Fibroblast of skin of right biceps (primary cell): Measurements from ENCODE around the gene RGS7.
"Not testable (repeated sequence)": the region's sequence is repeated elsewhere in the genome, so short reads cannot be mapped to it uniquely, and the experiment has no call there.

Source experiments
- DNase-seq: peaks from one replicate; pipeline ENCODE4 v3.0.0-alpha.2; 2013

Gene RGS7

DNA sequence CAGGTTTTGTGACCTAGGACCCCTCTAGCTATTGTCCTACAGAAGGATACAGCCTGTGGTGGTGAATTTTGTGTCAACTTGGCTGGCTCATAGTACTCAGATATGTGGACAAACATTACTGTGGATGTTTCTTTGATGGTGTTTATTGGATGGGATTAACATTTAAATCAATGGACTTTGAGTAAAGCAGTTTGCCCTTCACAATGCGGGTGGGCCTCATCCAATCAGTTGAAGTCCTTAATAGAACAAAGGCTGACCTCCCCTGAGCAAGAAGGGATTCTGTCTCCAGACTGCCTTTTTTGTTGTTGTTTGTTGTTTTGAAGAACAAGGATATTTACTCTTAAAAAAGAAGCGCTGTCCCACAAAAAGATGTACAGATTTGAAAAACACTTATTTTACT, 535.1 kb downstream of the RGS7 start:
- no peak for DNase-seq

GRCh38 chr1:240820816-240821215, 536.2 kb downstream of the RGS7 start:
- DNase-seq, result no peak

- DNase-seq, result no peak
These were observed 540.5 kb downstream of the RGS7 start for GRCh38 chr1:240816472-240816871.

DNA sequence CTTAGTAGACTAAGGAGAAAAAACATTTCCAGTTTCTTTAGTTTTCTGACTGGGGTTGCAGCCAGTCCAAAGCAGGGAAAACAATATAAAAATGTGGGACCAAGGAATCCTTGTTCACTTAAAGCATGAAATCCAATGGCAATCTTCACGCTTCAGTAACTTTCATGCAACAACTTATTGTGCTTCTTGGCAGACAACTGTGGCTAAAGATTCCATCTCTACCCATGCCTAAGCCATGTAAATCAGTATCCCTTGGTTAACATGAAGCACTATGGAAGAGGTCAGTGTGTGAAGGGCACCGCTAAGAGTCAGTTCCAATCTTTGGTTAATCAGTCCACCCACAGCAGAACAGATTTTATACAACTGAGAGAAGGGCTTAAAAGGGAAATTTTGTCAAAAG, 543.3 kb downstream of the RGS7 start:
- DNase-seq, result no peak

DNA sequence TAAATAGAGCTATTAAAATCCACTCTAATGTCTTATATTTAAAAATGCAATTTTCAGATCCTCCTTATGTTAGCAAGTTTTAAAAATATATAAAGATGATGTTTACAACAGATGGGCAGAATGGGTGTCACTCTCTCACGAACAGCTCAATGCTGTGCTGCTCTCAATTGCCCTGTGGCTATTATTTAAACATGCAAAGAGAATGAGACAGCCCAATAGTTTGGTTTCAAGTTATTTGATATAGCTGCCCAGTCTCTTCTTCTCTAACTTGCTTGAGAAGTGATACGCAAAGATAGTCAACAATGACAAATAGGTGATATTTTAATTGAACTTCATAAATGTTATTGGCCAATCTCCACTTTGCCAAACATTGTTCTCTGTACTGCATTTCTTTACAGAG, 545.7 kb downstream of the RGS7 start:
- no peak for DNase-seq

DNA sequence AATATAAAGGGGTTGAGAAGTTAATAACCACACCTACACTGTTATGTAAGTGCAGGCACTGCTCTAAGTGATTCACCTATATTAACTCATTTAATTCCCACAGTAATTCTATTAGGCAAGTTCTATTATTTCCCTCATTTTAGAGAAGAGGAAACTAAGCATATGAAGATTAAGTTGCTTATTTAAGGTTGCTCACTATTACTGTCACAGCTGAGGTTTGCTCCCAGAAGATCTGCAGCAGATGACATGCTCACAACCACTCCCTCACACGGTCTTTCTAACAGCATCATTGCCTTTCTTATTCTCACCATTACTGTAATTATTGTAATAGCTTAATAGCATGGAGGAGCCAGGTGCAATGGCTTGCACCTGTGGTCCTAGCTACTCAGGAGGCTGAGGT, 548.6 kb downstream of the RGS7 start:
- DNase-seq, result no peak

DNA sequence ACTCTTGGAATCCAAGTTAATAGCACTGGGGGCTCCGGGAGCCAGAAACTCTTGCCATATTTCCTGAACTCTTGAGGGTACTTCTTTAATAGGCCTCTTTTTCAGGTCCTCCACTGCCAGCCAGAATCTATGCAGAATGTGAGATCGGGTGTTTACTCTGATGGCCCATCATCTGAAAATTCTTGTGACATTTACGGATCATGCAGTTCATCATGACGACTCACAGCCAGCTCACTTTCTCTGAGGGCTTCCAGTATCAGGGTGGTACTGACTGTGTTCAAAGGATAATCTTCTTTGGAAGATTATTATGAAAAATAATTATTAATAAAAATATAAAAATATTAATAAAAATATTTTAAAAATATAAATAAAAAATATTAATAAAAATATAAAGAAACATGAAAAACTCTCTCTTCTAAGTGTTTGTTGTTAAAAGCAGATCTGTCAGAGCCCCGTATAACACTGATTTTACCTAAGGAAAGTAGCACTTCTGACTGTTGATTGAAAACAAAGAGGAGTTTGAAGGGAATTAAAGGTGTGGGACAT, 550.7 kb downstream of the RGS7 start:
- DNase-seq, result peak; percentile 41

DNA sequence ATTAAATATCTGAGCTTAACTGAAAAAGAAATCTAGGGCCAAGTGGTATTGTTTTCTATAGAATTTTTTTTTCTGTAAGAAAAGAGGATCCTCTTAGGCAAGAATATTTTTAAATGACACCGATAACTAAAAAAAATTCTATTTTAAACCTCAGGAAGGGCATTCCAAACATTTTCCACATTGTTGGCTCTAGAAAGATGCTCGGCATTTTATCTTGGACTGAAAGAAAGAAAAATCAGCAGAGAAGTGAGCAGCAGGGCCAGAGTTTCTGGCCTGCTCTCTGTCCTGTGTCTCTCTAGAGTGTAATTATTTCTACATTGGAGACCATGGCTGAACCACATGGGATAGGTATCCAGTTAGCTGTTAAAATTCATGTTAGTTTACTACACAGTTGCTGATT, 552.5 kb downstream of the RGS7 start:
- peak; percentile 70 for DNase-seq

DNA sequence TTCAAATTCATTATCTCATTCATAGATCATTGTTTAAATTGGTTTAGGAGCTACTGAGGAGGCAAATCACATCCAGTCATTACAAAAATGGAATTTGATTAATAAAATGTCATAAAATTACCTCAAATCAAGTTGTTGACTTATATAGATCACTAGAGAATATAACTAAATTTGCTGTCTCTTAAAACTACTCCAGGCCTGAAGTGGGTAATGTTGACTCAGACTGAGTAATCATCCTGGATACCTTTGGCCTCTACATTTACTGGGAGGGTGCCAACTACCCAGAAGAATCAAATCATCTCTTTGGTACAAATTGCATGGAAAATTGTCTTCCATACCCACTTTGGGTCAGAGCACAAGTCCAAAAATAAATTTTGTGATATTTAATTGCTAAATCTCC, 553.9 kb downstream of the RGS7 start:
- DNase-seq, result peak; percentile 75

- DNase-seq, result no peak
These were observed 554.7 kb downstream of the RGS7 start for GRCh38 chr1:240802271-240802670.

DNA sequence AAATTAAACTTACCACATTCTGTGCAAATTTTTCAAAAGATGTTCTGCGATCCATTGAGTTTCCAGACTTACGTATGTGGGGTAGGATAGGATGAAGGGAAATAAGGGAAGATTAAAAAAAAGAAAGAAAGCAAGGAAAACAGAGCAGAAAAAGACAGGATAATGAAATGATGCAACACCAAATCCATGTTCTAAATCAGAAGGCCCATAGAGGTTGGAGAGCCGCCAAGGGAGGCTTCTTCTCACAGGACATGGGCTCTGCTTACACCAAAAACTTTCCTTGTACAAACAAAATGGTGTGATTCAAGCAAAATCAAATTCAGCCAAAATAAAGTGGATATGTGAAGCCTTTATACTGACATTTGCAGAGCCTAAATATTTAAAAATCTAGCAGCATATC, 555.6 kb downstream of the RGS7 start:
- DNase-seq, result peak; percentile 65

GRCh38 chr1:240800291-240800690, 556.7 kb downstream of the RGS7 start:
- DNase-seq, result no peak

DNA sequence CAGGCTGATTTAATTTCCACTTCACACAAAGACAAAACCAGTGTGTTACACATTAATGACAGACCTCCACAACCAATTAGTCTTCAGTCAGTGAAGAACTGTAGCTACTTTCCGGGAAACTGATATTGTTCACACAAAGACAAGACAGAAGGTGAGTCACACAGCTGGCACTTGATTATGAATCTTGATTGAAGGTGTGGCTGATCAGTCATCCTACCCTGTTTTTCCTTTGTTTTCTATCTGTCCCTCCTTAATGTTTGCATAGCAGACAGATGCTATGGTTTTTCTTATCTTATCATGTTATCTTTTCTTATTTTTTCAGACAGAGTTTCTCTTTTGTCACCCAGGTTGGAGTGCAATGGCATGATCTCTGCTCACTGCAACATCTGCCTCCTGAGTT, 560.0 kb downstream of the RGS7 start:
- DNase-seq, result peak; percentile 36

GRCh38 chr1:240794046-240794843, 562.8 kb downstream of the RGS7 start:
- DNase-seq, result no peak

DNA sequence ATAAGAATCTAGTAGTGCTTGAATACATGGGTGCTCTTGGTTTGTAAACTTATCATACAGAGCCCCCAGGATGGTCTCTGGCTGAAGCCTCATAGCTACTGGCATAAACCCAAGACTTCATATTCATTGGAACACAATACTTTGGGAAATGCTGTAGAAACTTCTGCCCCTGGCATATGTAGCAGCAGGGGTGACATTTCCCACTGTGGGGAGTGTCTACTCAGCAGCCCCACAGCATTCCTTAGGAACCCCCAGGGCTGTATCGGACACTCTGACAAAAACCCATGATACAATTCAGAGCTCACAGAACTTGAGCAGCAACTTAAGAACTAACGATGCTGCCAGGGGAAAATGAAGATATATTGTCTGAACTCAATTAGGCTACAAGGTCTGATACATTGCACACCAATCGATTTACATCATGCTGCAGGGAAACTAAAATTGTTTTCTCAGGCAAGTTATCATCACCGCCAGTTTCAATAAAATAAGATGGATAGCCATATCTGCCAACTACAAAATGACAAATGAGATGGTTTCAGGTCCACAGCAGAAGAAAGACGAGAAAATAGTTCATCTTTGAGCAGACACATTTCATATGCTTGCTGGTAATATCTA, 564.0 kb downstream of the RGS7 start:
- DNase-seq, result no peak

GRCh38 chr1:240790856-240791255, 566.1 kb downstream of the RGS7 start:
- peak; percentile 46 for DNase-seq

- DNase-seq, result no peak
These were observed 570.1 kb downstream of the RGS7 start for GRCh38 chr1:240786880-240787279.

DNA sequence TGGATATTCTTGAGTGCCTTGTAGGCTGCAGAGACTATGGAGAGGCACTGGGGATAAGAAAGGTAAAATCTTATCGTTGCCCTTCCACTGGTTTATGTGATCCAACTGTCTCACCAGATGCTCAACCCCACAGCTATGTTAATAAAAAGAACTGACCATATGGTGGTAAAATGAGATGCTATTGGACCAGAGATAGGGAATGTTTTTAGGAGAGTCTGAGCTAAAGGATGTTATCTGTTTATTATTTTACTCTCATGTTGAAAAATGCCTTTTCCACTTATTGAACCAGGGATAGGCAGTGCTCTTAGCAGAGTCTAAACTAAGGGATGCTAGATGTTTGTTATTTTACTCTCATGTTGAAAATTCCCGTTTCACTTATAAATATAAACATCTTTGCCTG, 572.2 kb downstream of the RGS7 start:
- no peak for DNase-seq

GRCh38 chr1:240783728-240784137, 573.3 kb downstream of the RGS7 start:
- DNase-seq, result not testable (repeated sequence)

DNA sequence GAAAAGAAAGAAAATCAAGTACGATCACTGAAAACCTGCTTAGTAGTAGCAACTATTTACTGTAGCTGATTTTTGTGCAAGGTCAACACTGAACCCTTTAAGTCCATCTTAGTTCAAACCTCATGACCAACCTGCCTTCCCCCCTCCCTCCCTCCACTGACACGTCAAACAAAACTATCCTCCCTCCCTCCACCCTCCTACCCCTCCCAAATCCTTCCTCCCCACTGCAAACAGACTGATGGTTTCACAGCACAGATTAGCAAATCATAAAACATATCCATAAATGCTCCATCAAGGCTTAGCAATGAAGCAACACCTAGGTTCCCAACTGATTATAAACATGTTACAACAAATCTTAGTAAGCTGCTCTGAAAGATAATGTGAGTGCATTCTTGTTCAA, 580.8 kb downstream of the RGS7 start:
- no peak for DNase-seq

DNA sequence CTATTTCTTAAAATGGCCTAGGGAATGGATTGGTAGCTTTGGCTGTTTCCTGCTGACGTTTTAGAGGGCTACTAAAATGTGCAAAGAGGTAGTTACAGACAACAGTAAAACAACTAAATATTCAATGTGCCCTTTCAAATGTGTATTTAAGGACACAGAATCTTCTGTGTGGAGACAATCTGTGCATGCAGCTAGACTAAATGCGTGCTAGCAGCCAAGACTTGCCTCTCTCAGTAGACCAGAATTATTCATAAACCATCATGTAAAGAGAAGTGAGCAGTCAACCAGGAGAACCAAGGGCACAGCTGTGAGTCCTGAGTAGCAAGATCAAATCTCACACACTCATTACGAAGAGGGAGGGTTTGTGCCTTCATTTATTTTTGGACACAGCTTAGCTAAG, 584.9 kb downstream of the RGS7 start:
- DNase-seq, result no peak

DNA sequence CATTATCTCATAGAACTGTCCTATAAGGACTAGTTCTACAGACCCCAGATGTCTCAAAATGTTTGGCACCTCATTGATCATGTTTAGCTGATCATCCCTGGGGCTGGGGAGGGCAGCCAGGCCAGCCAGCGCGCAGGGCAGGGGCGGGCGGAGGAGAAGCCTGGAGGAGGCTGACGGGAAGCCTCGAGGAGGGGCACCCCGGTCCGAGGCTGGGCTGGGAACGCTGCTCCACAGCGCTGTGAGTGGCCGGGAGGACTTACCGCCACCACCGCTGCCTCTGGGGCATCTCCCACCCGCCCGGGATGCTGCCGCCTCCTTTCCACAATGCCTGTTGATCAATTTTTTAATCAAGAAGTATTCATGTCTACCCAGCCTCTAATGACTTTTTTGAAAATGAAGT, 585.6 kb downstream of the RGS7 start:
- no peak for DNase-seq

DNA sequence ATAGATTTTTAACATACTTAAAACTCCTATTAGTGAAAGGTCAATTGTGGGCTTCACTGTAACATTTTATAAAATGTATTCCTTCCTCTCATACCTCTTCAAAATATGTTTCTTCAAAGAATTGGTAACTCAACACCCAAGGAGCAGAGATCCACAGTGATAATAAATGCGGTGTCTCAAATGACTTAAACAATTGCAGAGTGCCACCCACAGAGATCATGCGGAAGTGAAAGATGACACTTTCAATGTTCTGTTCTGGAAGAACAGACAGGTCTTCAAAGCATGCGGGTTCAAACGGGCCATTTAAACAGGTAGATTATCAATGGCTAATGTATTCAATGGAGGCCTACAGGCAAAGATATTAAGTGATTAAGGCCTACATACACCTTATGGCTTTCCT, 588.0 kb downstream of the RGS7 start:
- no peak for DNase-seq

DNA sequence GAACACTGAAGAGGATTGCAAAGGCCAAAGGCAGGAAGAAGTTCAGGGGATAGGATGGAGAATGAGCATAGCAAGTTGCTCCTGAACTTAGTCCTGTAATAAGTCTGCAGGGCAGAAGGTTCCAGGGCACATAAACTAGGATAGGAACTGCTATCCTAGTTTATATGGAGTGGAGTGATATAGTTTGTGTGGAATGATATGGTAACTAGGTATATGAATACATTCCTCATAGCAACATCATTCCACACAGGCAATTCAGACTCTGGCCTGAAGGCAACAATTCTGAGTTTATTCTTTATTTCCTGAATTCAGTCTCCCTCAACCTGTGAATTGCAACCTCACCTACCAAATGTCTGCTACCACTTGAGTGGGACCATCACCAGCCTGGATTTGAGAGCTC, 590.2 kb downstream of the RGS7 start:
- DNase-seq, result peak; percentile 49
